ENCODE data around the gene UGT3A2.

- TF ChIP-seq CTCF (IDR thresholded peaks at IDR 0.05; ENCODE audit: insufficient read depth, low read depth, low read length): no peak
- TF ChIP-seq EZH2 (IDR thresholded peaks at IDR 0.05; ENCODE audit: insufficient read depth, low read length): no peak
Measured at GRCh38 chr5:36089989-36090388, 23.3 kb upstream of the UGT3A2 start.
